Activated T-cell treated with anti-CD3 and anti-CD28 coated beads, Interleukin-2, amount 50 U/mL, for 1 hour (primary cell): Measurements from ENCODE around the gene MIS12.

Source experiments
- DNase-seq: peaks from one replicate; pipeline ENCODE4 v3.0.0-alpha.2; 2020

The MIS12 gene

GRCh38 chr17:5486206-5487124 lies at the start of gene MIS12:
TSS of gene MIS12 (plus strand) at chr17:5486566. CDS start at chr17:5488863, 2,297 bp downstream.
- DNase-seq, result peak; percentile 91

GRCh38 chr17:5437721-5438317 lies 48.5 kb upstream of the MIS12 start:
- no peak for DNase-seq

GRCh38 chr17:5438716-5439445 lies 47.5 kb upstream of the MIS12 start, which contains the start of gene C1QBP:
TSS of gene C1QBP (minus strand) at chr17:5439155. CDS start at chr17:5439073, 82 bp downstream.
- peak; percentile 95 for DNase-seq

- no peak for DNase-seq
Measured at GRCh38 chr17:5439446-5439764, 47.0 kb upstream of the MIS12 start.

- no peak for DNase-seq
Measured at GRCh38 chr17:5443728-5444127, 42.6 kb upstream of the MIS12 start.

GRCh38 chr17:5444209-5444608 lies 42.2 kb upstream of the MIS12 start:
- no peak for DNase-seq

- DNase-seq, result no peak
Measured at GRCh38 chr17:5446786-5447185, 39.6 kb upstream of the MIS12 start.

- no peak for DNase-seq
Measured at GRCh38 chr17:5464717-5465507, 21.5 kb upstream of the MIS12 start.

GRCh38 chr17:5466295-5466694 lies 20.1 kb upstream of the MIS12 start:
- no peak for DNase-seq

- no peak for DNase-seq
Measured at GRCh38 chr17:5467416-5467815, 18.9 kb upstream of the MIS12 start.

GRCh38 chr17:5468075-5468473 lies 18.3 kb upstream of the MIS12 start:
- peak; percentile 29 for DNase-seq

GRCh38 chr17:5472511-5472910 lies 13.9 kb upstream of the MIS12 start:
- DNase-seq, result no peak

GRCh38 chr17:5473906-5474305 lies 12.5 kb upstream of the MIS12 start:
- DNase-seq, result no peak

GRCh38 chr17:5478992-5479391 lies 7.4 kb upstream of the MIS12 start:
- DNase-seq, result no peak

GRCh38 chr17:5480962-5481361 lies 5.4 kb upstream of the MIS12 start:
- no peak for DNase-seq

GRCh38 chr17:5481451-5481850 lies 4.9 kb upstream of the MIS12 start:
- DNase-seq, result no peak

GRCh38 chr17:5485270-5486205 lies 828 bp upstream of the MIS12 start, which contains the start of gene DERL2:
TSS of gene DERL2 (minus strand) at chr17:5486178. CDS start at chr17:5486161, 17 bp downstream.
- DNase-seq, result no peak

GRCh38 chr17:5488752-5489151 lies 2.4 kb downstream of the MIS12 start:
- DNase-seq, result no peak

- DNase-seq, result no peak
Measured at GRCh38 chr17:5492970-5493369, 6.6 kb downstream of the MIS12 start.

- DNase-seq, result no peak
Measured at GRCh38 chr17:5499476-5500231, 13.3 kb downstream of the MIS12 start.

GRCh38 chr17:5500247-5500588 lies 13.9 kb downstream of the MIS12 start:
- no peak for DNase-seq
